Measurements from ENCODE around the gene FAM221A.

DNA sequence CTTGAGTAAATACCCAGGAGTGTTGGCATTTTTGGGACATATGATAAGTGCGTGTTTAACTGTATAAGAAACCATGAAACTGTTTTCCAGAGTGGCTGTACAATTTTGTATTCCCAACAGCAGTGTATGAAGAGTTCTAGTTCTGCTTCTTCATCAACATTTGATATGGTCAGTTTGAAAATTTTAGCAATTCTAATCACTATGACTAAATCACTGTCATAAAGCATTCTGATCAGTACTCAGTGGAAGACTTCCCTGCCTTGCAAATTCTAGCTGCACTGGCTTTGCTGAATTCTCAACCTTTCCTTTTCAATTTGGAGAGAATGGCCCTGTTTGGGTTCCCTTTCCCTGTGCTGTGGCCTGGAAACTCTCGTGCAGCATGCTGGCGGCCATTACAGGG, 18.6 kb upstream of the FAM221A start:
- TF ChIP-seq POLR2AphosphoS5 (IDR thresholded peaks at IDR 0.05; ENCODE audit: low read depth, low read length) (no peak), TCF7L2 (IDR thresholded peaks at IDR 0.05; ENCODE audit: low read depth, low read length) (no peak), SIN3A (IDR thresholded peaks at IDR 0.05; ENCODE audit: borderline replicate concordance, insufficient read depth, low read depth, low read length) (no peak)
- TF ChIP-seq, protein P1, sequence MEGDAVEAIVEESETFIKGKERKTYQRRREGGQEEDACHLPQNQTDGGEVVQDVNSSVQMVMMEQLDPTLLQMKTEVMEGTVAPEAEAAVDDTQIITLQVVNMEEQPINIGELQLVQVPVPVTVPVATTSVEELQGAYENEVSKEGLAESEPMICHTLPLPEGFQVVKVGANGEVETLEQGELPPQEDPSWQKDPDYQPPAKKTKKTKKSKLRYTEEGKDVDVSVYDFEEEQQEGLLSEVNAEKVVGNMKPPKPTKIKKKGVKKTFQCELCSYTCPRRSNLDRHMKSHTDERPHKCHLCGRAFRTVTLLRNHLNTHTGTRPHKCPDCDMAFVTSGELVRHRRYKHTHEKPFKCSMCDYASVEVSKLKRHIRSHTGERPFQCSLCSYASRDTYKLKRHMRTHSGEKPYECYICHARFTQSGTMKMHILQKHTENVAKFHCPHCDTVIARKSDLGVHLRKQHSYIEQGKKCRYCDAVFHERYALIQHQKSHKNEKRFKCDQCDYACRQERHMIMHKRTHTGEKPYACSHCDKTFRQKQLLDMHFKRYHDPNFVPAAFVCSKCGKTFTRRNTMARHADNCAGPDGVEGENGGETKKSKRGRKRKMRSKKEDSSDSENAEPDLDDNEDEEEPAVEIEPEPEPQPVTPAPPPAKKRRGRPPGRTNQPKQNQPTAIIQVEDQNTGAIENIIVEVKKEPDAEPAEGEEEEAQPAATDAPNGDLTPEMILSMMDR (IDR thresholded peaks at IDR 0.05): no peak
- TF ChIP-seq, protein P2, sequence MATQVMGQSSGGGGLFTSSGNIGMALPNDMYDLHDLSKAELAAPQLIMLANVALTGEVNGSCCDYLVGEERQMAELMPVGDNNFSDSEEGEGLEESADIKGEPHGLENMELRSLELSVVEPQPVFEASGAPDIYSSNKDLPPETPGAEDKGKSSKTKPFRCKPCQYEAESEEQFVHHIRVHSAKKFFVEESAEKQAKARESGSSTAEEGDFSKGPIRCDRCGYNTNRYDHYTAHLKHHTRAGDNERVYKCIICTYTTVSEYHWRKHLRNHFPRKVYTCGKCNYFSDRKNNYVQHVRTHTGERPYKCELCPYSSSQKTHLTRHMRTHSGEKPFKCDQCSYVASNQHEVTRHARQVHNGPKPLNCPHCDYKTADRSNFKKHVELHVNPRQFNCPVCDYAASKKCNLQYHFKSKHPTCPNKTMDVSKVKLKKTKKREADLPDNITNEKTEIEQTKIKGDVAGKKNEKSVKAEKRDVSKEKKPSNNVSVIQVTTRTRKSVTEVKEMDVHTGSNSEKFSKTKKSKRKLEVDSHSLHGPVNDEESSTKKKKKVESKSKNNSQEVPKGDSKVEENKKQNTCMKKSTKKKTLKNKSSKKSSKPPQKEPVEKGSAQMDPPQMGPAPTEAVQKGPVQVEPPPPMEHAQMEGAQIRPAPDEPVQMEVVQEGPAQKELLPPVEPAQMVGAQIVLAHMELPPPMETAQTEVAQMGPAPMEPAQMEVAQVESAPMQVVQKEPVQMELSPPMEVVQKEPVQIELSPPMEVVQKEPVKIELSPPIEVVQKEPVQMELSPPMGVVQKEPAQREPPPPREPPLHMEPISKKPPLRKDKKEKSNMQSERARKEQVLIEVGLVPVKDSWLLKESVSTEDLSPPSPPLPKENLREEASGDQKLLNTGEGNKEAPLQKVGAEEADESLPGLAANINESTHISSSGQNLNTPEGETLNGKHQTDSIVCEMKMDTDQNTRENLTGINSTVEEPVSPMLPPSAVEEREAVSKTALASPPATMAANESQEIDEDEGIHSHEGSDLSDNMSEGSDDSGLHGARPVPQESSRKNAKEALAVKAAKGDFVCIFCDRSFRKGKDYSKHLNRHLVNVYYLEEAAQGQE (IDR thresholded peaks at IDR 0.05; ENCODE audit: insufficient read depth in 1 of 2, low read depth in 2 of 2, low read length in 1 of 2): no peak

Data from Panc1 (cell line).